ENCODE measurements around the gene KIF9.
A peak's percentile ranks its signal among the peaks of the same experiment; 100 is the strongest.
"Not testable (repeated sequence)": the region's sequence is repeated elsewhere in the genome, so short reads cannot be mapped to it uniquely, and the experiment has no call there.

The KIF9 gene

DNA sequence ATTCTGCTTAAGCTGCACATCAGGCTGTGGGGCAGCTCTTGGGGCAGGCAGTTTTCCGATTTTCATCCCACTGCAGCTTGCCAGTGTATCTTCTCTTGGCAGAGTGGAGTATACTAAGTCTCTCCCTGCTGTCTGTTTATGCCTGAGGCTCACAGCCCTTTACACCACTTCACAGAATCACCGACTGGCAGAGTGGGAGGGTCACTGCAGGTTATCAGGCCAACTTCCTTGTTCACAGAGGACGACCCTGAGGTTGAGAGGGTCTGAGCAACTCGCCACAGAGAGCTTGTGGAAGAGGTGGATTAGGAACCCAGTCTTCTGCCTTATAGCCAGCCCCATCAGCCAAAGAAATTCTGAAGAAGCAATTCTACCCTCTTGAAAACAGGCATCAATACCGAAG lies 30.9 kb downstream of the KIF9 start:
- DNase-seq: no peak

DNA sequence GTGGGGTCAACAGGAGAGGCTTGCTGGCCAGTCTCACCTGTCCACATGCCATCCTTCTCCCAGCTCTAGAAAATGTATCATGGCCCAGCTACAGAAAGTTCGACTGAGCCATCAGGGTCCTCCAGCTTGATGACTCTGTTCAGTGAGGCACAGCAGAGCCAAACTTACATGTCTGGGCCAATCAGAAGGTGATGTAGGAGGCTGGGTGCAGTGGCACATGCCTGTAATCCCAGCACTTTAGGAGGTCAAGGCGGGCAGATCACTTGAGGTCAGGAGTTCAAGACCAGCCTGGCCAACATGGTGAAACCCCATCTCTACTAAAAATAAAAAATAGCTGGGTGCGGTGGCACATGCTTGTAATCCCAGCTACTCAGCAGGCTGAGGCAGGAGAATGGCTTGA lies 31.5 kb downstream of the KIF9 start:
- DNase-seq: not testable (repeated sequence)

DNA sequence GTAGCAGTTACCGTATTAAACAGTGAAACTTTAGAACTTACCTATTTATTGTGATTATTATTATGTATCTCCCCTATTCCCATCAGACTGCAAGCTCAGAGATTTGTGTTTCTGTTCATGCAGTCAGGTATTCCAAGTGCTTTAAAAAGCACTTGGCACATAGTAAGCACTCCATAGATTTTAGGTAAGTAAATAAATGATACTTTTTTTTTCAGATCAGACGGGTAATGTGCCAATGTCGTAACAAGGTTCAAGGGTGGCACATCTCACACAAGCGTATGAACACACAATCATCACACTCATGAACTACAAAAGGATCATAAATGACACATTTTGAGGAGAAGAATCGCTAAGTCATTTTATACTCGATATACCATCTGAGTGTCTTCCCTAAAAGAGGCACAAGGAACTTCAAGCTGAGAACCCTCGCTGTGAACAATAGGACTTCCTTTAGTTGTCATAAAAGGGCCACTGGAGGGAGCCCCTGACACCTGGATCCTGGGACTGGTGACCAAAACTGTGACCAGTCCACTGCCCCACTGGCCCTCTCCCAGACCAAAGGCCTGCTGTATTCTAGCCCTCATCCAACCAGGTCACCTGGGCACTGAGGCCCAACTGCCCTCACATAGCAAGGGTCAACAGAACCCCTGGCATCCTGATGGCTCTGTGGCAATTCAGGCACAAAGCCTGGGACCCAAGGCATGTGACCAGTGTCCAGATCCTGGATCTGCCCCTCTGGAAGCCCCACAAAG lies 32.1 kb downstream of the KIF9 start:
- DNase-seq: peak in 14 of 51 donors; percentile 3 to 33 (median 10)

DNA sequence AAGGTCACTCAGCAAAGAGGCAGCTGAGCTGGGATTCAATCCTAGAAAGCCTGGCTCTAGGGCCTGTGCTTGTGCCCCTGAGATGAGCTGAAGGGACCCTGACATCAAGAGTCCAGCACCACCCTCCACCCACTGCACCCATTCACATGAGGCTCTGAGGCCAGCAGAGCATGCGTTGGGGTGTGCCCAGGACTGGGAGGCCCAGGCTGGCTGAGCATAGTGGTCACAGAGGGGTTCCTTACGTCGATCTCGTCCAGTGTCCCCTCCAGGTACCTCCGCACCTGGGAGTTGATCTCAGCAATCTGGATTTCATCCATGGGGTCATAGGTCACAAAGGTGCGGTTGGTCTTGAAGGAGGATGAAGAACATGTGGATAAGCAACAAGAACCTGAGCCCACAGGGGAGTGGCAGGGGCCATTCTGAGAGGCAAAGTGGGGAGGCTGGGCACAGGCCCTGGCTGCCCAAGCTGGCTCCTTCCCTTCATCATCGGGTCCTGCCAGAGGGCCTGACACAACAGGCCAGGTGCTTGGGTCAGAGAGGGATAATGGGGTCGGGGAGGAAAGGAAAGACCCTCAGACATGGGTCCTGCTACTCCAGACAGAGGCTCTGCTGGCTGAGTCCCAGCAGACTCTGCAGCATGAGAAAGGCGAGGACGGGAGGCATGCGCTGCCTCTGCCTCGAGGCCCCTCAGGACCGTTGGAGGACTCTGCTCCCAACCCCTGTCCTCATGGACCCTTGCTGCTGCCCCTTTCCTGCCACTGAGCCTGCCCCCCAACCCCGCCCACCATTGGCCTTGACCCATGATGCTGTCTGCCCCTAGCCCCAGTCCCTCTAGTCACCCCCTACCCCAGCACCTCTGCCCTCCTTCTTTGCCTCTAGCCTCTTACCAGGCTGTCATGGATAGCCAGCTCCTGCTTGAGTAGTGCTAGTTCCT lies 35.2 kb downstream of the KIF9 start:
- DNase-seq: no peak

DNA sequence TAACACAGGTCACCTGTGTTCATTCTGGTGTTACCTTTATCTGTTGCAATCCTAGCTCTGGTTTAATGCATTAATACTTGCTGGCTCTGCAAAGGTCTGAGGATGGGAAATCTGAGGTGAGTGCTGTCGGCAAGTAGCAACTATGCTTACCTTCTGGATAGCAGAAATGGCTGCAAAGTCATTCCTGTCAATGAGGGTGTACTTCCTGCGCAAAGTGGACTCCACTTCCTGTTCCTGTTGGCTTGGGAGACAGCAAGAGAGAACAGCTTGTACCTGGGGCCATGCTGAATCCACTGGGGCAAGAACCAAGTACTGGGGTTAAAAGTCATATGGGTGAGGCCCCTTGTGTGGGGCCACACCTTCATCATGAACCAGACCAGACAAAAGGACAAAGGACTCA lies 37.3 kb downstream of the KIF9 start:
- no peak for DNase-seq

DNA sequence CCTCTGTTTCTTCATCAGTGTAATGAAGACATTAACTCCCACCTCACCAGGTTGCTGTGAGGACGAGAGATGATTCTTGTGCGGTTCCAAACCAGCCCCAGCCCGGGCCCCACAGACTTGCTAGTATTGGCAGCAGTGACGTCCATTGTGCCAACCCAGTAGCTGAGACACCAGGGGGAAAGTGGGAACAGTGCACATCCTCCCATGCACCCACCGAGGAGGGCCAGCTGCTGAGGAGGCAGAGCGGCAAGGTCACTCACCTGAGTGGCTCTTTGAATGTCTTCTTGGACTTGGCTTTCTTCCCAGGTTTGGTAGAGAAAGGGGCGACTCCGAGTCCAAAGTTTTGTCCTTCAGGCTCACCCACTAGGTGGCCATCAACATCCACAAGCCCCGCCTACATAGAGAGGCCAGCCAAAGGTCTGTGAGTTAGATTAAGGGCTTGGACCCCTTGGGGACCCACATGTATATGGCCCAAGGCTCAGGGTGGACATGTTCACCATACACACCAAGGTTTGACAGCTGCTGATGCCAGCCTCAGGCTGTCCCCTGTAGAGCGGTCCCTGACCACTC lies 38.0 kb downstream of the KIF9 start:
- DNase-seq: no peak

DNA sequence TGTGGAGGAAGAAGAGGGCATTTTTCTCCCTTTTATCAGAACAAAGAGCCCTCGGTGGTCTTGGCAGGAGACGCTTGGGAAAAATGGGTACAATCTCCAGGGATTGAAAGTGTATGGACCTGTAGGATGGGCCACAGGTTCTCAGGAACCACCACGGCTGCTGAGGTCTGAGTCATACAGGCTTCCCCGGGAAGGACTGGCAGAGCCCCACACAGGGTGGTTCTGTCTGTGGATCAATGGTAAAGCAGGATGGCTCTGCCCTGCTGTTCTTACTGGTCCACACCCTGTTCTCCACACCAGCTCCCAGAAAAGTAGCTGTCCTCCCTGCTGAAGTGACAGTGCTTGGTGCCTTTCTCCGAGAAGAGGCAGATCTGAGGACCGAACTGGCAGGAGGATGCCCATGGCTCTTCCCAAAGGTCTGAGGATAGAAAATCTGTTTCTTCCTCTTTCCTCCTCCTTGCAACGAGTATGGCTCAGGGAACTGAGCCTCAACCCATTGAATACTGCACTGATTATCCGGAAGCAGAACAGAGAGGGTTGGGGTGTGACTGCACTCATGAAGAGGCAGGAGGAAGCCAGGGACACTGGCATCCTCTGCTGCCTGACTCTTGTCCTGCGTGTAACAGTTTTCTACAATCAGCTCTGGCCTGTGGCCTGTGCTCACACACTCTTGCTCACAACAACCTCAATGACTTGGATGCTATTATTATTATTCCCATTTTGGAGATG lies 39.0 kb downstream of the KIF9 start:
- no peak for DNase-seq

DNA sequence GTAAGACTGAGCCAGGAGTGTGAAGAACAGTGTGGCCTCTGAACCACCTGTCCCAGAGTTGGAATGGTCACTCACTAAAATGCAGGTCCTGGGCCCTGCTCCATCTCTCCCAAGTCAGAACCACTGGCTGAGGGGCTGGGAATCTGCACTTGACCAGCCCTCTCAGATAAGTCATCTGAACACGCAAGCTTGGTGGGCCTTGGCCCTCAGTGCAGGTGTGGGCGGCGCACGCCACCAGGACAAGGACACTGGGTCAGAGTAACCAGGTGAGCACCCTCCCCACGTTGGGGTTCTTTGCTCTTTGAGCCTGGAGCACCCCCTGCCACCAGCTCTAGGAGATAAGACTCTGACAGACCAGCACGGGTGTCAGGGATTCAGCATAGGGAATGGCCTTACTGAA lies 42.7 kb downstream of the KIF9 start:
- no peak for DNase-seq

DNA sequence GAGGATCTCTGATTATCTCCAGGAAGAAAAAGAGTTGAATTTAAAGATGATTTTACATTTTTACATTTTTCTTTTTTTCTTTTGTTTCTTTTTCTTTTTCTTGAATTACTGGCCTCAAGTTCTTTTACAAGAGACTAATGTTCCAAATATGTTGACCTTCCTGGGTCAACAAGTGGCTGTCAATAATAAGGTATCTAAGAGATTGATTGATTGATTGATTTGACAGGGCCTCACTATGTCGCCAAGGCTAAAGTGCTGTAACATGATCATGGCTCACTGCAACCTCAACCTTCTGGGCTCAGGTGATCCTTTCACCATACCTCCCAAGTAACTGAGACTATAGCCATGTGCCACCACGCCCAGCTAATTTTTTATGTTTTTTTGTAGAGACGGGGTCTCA lies 44.6 kb downstream of the KIF9 start:
- DNase-seq: no peak

DNA sequence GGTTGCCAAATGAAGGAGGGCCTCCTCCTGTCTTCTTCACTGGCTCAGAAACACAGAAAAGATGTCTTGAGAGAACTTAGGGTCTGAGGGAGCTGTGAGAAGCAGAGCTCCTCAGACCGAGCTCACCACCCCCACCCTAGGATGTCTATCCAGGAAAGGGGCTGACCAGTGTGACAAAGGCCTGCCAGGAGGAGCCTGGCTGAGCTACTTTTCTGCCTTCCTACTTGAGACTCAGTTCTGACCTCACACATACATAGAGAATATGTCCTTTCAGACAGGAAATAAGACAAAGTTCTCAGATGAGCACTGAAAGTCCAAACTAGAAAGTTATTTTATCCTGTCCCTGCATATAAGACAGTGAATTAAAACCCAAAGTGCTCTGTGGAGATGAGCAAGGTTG lies 54.5 kb downstream of the KIF9 start:
- no peak for DNase-seq

DNA sequence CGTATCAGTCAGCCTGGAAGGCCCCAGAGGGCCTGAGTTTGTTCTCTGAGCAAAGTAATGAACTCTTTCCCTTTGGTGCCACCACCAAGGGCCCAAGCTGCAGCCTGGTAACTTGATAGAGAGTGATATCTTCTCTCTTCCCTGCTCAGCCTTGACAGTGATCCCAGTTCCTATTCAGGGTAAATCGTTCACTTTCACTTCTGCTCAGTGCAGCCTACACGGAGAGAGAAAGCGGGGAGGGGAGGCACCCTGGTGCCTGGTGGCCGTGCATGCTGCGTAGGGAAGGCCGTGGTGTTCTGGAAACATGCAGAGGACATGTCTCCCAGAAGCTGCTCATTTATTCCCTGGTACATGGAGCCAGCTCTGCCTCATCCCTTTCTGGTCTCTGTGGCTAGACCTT lies 54.9 kb downstream of the KIF9 start:
- DNase-seq: peak in 9 of 51 donors; percentile 6 to 25 (median 19)

DNA sequence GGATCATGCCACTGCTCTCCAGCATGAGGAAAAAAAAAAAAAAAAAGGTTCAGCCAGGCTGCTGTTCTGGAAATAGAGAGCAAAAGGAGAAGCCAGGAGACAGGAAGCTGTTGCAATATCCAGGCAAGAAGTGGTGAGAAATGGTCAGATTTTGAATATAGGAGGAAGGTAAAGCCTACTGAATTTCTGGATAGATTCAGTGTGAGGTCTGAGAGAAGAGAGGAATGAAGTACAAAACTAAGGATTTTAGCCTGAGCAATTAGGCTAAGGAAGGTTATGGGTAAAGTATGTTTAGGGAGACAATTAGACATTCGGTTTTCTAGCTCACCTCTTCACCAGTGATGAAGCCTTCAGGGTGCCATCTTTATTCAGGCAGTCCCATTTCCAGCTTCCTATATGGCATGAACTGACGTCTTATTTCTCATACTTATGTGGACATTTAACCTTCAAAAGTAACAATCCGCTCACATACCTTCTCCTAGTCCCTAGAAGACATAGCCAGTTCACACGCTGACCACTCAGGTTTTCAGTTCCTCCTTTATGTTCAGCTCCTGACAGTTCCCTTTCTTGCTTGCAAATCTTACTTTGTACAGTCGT lies 57.2 kb downstream of the KIF9 start:
- peak in 1 of 51 donors; percentile 23 for DNase-seq

DNA sequence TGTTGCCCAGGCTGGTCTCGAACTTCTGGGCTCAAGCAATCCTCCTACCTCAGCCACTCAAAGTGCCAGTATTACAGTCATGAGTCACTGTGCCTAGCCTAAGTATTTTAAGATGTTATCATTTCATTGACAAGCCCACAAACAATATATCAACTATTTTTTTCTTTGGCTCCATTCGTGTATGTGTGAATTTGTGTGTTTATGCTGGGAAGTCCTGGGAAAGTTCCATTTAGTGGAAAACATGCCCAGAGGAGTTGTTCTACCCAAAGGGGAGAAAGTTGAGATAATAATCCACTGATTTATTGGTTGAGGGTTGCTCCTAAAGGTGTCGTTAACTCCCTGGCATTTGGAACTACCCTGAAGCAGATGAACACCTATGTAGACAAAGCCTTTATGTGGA lies 58.8 kb downstream of the KIF9 start:
- DNase-seq: no peak

DNA sequence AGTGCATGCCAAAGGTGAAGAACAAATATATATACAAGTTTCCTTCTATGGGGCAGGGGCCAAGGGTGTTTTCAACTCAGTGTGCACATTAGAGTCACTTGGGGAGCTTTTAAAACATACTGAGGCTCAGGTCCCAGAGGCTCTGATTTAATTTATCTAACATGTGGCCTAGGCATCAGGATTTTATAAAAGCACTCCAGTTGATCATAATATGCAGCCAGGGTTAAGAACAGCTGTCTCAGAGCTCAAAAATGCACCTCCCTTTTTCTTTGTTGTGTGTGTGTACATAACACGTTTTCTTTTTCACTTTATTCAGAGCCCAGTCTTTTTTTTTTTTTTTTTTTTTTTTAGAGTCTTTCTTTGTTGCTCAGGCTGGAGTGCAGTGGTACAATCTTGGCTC lies 60.8 kb downstream of the KIF9 start:
- no peak for DNase-seq

DNA sequence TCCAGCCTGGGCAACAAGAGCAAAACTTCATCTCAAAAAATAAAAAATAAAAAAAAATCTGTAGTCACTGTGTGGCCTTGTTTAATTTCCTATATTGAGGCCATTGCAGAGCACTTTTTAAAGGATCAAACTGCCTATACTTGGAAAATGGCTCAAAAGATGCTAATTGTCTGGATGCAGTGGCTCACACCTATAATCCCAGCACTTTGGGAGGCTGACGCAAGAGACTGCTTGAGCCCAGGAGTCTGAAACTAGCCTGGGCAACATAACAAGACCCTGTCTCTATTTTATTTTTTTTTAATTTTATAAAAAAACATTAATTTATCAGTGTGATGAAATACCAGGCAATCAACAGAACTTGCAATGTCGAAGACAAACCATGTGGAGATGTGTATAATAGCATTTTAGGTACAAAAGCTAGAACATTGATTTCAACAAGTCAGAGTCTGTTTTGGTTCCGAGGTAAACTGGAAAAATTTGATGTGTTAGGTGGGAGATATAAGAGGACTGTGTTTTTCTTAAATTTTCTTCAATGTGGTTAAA lies 71.7 kb downstream of the KIF9 start:
- no peak for DNase-seq

DNA sequence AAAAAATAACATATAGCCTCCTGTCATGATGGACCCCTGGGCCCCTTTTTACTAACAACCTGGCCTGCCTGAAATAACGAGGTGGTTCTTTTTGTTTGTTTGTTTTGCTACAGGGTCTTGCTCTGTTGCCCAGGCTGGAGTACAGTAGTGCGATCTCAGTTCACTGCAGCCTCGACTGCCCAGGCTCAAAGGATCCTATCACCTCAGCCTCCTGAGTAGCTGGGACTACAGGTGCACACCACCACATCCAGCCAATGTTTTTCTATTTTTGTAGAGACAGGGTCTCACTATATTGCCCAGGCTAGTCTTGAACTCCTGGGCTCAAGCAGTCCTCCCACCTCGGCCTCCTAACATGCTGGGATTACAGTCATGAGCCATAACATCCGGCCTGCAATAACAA lies 76.6 kb downstream of the KIF9 start:
- not testable (repeated sequence) for DNase-seq

DNA sequence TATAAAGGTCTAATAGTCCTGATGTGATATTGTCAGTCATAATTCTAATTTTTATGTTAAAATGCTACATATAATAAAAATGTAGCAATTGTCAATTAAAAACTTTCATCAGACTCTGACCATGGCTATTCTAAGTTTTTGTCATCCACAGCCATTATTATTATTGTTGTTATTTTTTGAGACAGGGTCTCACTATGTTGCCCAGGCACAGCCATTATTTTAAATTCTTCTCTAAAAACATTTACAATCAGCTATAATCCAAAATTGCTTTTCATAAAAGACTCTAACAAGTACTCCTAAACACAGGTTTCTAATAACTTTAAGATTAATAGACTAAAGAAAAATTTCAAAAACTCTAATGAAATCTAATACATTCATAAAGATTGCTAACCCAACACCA lies 77.7 kb downstream of the KIF9 start:
- no peak for DNase-seq

DNA sequence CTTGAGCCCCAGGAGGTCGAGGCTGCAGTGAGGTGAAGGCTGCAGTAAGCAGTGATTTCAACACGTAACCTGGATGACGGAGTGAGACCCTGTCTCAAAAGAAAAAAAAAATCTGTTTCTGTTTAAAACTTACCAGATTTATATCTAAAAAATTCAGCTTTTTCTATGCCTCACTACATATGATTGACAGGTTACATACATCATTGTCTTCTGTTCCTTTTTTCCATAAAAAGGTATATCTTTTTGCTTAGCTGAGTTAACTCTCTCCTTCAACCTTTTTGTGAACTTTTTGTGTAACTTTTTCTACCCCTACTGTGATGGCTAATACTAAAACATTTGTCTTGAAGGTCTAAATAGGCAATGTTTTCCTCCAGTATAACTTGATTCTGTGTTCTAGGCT lies 80.1 kb downstream of the KIF9 start:
- no peak for DNase-seq

DNA sequence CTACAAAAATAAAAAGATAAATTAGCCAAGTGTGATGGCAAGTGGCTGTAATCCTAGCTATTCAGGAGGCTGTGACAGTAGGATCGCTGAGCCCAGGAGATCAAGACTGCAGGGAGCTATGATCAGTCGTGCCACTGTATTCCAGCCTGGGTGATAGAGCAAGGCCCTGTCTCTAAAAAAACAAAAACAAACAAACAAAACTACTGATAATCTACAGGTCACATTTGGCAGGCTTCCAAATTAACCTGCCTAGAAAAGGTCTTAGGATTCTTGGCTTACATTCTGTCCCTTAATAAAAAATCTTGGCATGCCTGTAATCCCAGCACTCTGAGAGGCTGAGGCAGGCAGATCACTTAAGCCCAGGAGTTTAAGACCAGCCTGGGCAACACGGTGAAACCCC lies 85.3 kb downstream of the KIF9 start:
- DNase-seq: no peak

DNA sequence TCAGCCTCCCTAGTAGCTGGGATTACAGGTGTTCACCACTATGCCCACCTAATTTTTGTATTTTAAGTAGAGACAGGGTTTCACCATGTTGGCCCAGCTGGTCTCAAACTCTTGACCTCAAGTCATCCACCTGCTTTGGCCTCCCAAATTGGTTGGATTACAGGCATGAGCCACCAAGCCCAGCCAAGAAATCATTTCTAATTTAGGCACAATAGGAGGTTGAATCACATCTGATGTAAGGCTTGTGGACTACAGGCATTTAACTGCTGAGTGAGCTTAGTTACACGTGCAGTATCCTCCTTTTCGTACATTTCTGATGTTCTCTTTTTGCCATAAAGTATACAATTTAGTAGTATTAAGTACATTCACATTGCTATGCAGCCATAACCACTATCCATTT lies 87.6 kb downstream of the KIF9 start:
- no peak for DNase-seq

All from hypothalamus (tissue), 51 donors.